IPS-18c (cell line): Measurements from ENCODE around the gene C11orf21.

Experiments
- H3K4me3 ChIP-seq: 2 replicates; pipeline ENCODE4 v1.7.0; 2013; ENCODE audit warnings: low read depth, mild to moderate bottlenecking, low read length, moderate library complexity; ENCODE audit not compliant: insufficient read depth
- H3K9me3 ChIP-seq: one replicate; pipeline ENCODE4 v1.6.1; 2013; ENCODE audit warnings: mild to moderate bottlenecking, low read length, moderate library complexity; ENCODE audit not compliant: control insufficient read depth, insufficient read depth

Gene C11orf21

GRCh38 chr11:2271077-2271326, 30.7 kb downstream of the C11orf21 start:
- Histone ChIP-seq H3K4me3 (0 out of 2 replicates have a peak overlapping the region, but pooled peaks have one; percentile 28), H3K9me3 (no peaks in the 10 kb centered on the region)

GRCh38 chr11:2270322-2271076, 31.2 kb downstream of the C11orf21 start, which contains the start of gene ASCL2:
TSS of gene ASCL2 (minus strand) at chr11:2270588. CDS start at chr11:2270332, 256 bp downstream.
- peak within 1 kb of the TSS; percentile 49 for H3K4me3 ChIP-seq
- no peaks in the 10 kb centered on the region for H3K9me3 ChIP-seq

- Histone ChIP-seq H3K9me3 (no peaks in the 10 kb centered on the region), H3K4me3 (peak overlapping the region; percentile 49)
Observed at GRCh38 chr11:2269601-2270321, 32.0 kb downstream of the C11orf21 start.

GRCh38 chr11:2268729-2269600, 32.8 kb downstream of the C11orf21 start:
- H3K4me3 ChIP-seq, result peak overlapping the region; percentile 49
- no peaks in the 10 kb centered on the region for H3K9me3 ChIP-seq

GRCh38 chr11:2267851-2268728, 33.6 kb downstream of the C11orf21 start:
- no peaks in the 10 kb centered on the region for H3K9me3 ChIP-seq
- H3K4me3 ChIP-seq, result peak overlapping the region; percentile 31; the same call in 1 of the 2 replicates

- Histone ChIP-seq H3K9me3 (no peaks in the 10 kb centered on the region), H3K4me3 (no peak overlapping the region)
Observed at GRCh38 chr11:2267306-2267850, 34.3 kb downstream of the C11orf21 start.

GRCh38 chr11:2266586-2267305, 35.0 kb downstream of the C11orf21 start:
- Histone ChIP-seq H3K4me3 (no peak overlapping the region), H3K9me3 (no peaks in the 10 kb centered on the region)

GRCh38 chr11:2265854-2266585, 35.7 kb downstream of the C11orf21 start:
- H3K9me3 ChIP-seq, result no peaks in the 10 kb centered on the region
- no peak overlapping the region for H3K4me3 ChIP-seq

- H3K9me3 ChIP-seq, result no peaks in the 10 kb centered on the region
- H3K4me3 ChIP-seq, result no peak overlapping the region
Observed at GRCh38 chr11:2265396-2265795, 36.3 kb downstream of the C11orf21 start.

- Histone ChIP-seq H3K4me3 (no peak overlapping the region), H3K9me3 (no peaks in the 10 kb centered on the region)
Observed at GRCh38 chr11:2264366-2265053, 37.2 kb downstream of the C11orf21 start.

GRCh38 chr11:2263724-2264360, 37.9 kb downstream of the C11orf21 start:
- H3K9me3 ChIP-seq, result no peaks in the 10 kb centered on the region
- H3K4me3 ChIP-seq, result no peak overlapping the region

- Histone ChIP-seq H3K9me3 (no peaks in the 10 kb centered on the region), H3K4me3 (no peak overlapping the region)
Observed at GRCh38 chr11:2263071-2263565, 38.6 kb downstream of the C11orf21 start.

GRCh38 chr11:2262301-2263070, 39.2 kb downstream of the C11orf21 start:
- no peaks in the 10 kb centered on the region for H3K9me3 ChIP-seq
- no peak overlapping the region for H3K4me3 ChIP-seq
